Fibroblast of lung (primary cell): ENCODE data around the gene PICALM. TPM values are rescaled to one million over a fixed set of nuclear protein-coding genes. Genes with fewer than 3 reads are reported as not detected.

Source experiments
- DNase-seq, 2 donors: peaks; one replicate each; pipeline versions ENCODE4 v3.0.0 to v3.0.0-alpha.2; 2010; ENCODE audit warnings: low read depth in 2 of 2
- H2AFZ ChIP-seq: 2 replicates; pipeline ENCODE4 v1.5.1; 2012; ENCODE audit warnings: low read length, control low read depth, inconsistent platforms
- H3K27ac ChIP-seq: 2 replicates; pipeline ENCODE4 v1.5.1; 2011; ENCODE audit warnings: low read length, control low read depth; ENCODE audit not compliant: insufficient read depth
- H3K27me3 ChIP-seq: 2 replicates; pipeline ENCODE4 v1.5.1; 2011; ENCODE audit warnings: mild to moderate bottlenecking, low read length; ENCODE audit not compliant: control insufficient read depth, insufficient read depth
- H3K36me3 ChIP-seq: 2 replicates; pipeline ENCODE4 v1.5.1; 2011; ENCODE audit warnings: low read length; ENCODE audit not compliant: control insufficient read depth, insufficient read depth
- H3K4me1 ChIP-seq: 2 replicates; pipeline ENCODE4 v1.5.1; 2011; ENCODE audit warnings: low read length; ENCODE audit not compliant: control insufficient read depth, insufficient read depth; ENCODE audit errors: extremely low read depth
- H3K4me2 ChIP-seq: 2 replicates; pipeline ENCODE4 v1.5.1; 2011; ENCODE audit warnings: low read length, control low read depth; ENCODE audit not compliant: insufficient read depth; ENCODE audit errors: extremely low read depth
- H3K4me3 ChIP-seq, 4 experiments: fragments of 200-600 bp in 1 of 4; sonication (generic) in 1 of 4; replicated peaks in 1 of 4; 2 replicates each; pipeline ENCODE4 v1.5.1; 2011 to 2016; ENCODE audit warnings: low read length in 4 of 4, low read depth in 3 of 4, mild to moderate bottlenecking in 3 of 4, control low read depth in 2 of 4, inconsistent platforms in 1 of 4, mixed read lengths in 1 of 4; ENCODE audit not compliant: insufficient read depth in 1 of 4; ENCODE audit errors: control extremely low read depth in 1 of 4
- H3K79me2 ChIP-seq: 2 replicates; pipeline ENCODE4 v1.5.1; 2012; ENCODE audit warnings: mild to moderate bottlenecking, low read length, inconsistent platforms; ENCODE audit not compliant: control insufficient read depth, insufficient read depth
- H3K9ac ChIP-seq: 2 replicates; pipeline ENCODE4 v1.5.1; 2011; ENCODE audit warnings: mild to moderate bottlenecking, low read length, control low read depth; ENCODE audit not compliant: insufficient read depth
- H3K9me3 ChIP-seq: 2 replicates; pipeline ENCODE4 v1.5.1; 2012; ENCODE audit warnings: low read depth, low read length; ENCODE audit not compliant: control insufficient read depth, insufficient read depth
- H4K20me1 ChIP-seq: 2 replicates; pipeline ENCODE4 v1.5.1; 2011; ENCODE audit warnings: low read length; ENCODE audit not compliant: control insufficient read depth, insufficient read depth; ENCODE audit errors: extremely low read depth
- EZH2 ChIP-seq: IDR thresholded peaks from 2 replicates; pipeline ENCODE4 v1.5.1; 2012; ENCODE audit warnings: low read length, control low read depth, mild to moderate bottlenecking; ENCODE audit errors: missing control alignments
- polyA minus RNA-seq: library from RNA; depleted of rRNA, polyadenylated mRNA; stranded (reverse); fragments of >200 nt; gene quantifications from 2 replicates; pipeline ENCODE4 v1.2.3, GENCODE V29; 2011; ENCODE audit warnings: low replicate concordance
- polyA plus RNA-seq, 2 donors: library from polyadenylated mRNA; depleted of rRNA in 1 of 2; stranded (reverse) in 1 of 2; unstranded in 1 of 2; fragments of >200 nt; gene quantifications; 2 replicates each; pipeline ENCODE4 v1.2.1, GENCODE V29; 2011 to 2012; ENCODE audit warnings: missing spikeins in 1 of 2
- total RNA-seq: library from RNA; depleted of rRNA; stranded (reverse); fragments of >200 nt; gene quantifications from 2 replicates; pipeline ENCODE4 v1.2.1, GENCODE V29; 2014
- TF ChIP-seq, protein P1 (sequence below), 2 donors: IDR thresholded peaks in 1 of 2; conservative IDR thresholded peaks in 1 of 2; 1 replicate in 1 of 2; 2 replicates in 1 of 2; pipeline ENCODE4 v1.5.1; 2011 to 2012; ENCODE audit warnings: low read length in 2 of 2, control low read depth in 1 of 2, inconsistent platforms in 1 of 2, low read depth in 1 of 2, mild to moderate bottlenecking in 1 of 2

Gene PICALM, protein sequence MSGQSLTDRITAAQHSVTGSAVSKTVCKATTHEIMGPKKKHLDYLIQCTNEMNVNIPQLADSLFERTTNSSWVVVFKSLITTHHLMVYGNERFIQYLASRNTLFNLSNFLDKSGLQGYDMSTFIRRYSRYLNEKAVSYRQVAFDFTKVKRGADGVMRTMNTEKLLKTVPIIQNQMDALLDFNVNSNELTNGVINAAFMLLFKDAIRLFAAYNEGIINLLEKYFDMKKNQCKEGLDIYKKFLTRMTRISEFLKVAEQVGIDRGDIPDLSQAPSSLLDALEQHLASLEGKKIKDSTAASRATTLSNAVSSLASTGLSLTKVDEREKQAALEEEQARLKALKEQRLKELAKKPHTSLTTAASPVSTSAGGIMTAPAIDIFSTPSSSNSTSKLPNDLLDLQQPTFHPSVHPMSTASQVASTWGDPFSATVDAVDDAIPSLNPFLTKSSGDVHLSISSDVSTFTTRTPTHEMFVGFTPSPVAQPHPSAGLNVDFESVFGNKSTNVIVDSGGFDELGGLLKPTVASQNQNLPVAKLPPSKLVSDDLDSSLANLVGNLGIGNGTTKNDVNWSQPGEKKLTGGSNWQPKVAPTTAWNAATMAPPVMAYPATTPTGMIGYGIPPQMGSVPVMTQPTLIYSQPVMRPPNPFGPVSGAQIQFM
- total RNA-seq = 263 and 291 TPM in 2 replicates
- 264 and 322 TPM in 2 replicates for polyA plus RNA-seq
- 149 and 165 TPM in 2 replicates for polyA plus RNA-seq (2012)
- 183 and 218 TPM in 2 replicates for polyA minus RNA-seq

DNA sequence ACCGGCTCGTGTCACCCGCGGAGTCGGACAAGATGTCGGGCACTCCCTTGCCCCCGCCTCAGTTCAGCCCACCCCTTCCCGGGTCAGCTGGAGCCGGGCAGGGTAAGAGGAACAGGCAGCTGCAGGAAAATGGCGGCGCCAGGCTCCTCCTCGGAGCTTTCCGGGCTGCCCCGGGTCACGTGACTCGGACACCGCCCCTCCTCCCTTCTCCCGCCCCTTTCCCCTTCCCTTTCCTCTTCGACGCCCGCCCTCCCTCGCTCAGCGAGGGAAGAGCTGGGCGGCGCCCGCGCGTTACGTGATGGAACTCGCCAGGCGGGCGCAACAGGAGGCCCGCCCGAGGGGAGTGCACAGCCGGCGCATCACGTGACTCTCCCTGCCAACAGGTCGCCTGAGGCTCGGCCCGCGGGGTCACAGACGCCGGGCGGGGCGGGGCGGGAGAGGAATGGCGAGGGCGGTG, at the start of gene PICALM:
Gene PICALM, minus strand, starts transcription at position 134 of the 457 bp plus-strand sequence. CDS start 304 bp downstream, outside the sequence.
- H3K27me3 ChIP-seq = no peaks in the 10 kb centered on the region
- H3K79me2 ChIP-seq = peaks cover 49% of the 10 kb centered on the region
- no peaks in the 10 kb centered on the region for H3K36me3 ChIP-seq
- H4K20me1 ChIP-seq = peaks cover 5% of the 10 kb centered on the region
- H2AFZ ChIP-seq = peak within 1 kb of the TSS; percentile 77
- H3K4me2 ChIP-seq = peak within 1 kb of the TSS; percentile 53
- peaks cover 17% of the 10 kb centered on the region for H3K4me1 ChIP-seq
- no peaks in the 10 kb centered on the region for H3K9me3 ChIP-seq
- H3K4me3 ChIP-seq = peak within 1 kb of the TSS; percentile 83 to 97 (median 85)
- TF ChIP-seq, protein P1, sequence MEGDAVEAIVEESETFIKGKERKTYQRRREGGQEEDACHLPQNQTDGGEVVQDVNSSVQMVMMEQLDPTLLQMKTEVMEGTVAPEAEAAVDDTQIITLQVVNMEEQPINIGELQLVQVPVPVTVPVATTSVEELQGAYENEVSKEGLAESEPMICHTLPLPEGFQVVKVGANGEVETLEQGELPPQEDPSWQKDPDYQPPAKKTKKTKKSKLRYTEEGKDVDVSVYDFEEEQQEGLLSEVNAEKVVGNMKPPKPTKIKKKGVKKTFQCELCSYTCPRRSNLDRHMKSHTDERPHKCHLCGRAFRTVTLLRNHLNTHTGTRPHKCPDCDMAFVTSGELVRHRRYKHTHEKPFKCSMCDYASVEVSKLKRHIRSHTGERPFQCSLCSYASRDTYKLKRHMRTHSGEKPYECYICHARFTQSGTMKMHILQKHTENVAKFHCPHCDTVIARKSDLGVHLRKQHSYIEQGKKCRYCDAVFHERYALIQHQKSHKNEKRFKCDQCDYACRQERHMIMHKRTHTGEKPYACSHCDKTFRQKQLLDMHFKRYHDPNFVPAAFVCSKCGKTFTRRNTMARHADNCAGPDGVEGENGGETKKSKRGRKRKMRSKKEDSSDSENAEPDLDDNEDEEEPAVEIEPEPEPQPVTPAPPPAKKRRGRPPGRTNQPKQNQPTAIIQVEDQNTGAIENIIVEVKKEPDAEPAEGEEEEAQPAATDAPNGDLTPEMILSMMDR (conservative IDR thresholded peaks at IDR 0.05 in 1 of 2, IDR thresholded peaks at IDR 0.05 in 1 of 2; ENCODE audit: low read depth in 1 of 2, low read length in 2 of 2) = no peak
- TF ChIP-seq EZH2 = no peak
- H3K9ac ChIP-seq = peak within 1 kb of the TSS; percentile 91
- peak within 1 kb of the TSS; percentile 99 for H3K27ac ChIP-seq
- peak; percentile 98 to 99 for DNase-seq

DNA sequence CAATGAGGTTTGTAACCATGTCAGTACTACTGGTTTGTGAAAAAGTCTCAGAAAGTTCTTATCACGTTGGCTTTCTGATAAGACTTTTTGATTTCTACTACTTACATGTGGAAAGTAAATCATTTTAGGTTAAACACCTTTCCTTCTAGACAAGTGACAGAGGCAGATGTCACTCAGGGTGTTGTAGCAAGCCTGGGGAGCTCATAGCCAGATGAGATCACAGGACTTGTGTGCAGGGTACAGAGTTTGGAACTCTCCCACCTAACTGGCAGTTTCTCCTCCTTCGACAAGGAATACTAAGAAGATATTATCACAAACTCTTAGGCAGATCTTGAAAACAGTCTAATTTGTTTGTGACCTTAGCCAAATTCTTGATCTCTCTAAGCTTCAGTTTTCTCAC, 49.4 kb upstream of the PICALM start:
- H3K9ac ChIP-seq = no peak overlapping the region
- H3K79me2 ChIP-seq = no peaks in the 10 kb centered on the region
- H3K4me1 ChIP-seq = no peaks in the 10 kb centered on the region
- H2AFZ ChIP-seq = no peak overlapping the region
- no peaks in the 10 kb centered on the region for H3K27me3 ChIP-seq
- H3K4me2 ChIP-seq = no peak overlapping the region
- no peak overlapping the region for H3K27ac ChIP-seq
- no peaks in the 10 kb centered on the region for H3K36me3 ChIP-seq
- TF ChIP-seq, protein P1 (conservative IDR thresholded peaks at IDR 0.05 in 1 of 2, IDR thresholded peaks at IDR 0.05 in 1 of 2; ENCODE audit: low read depth in 1 of 2, low read length in 2 of 2) = no peak
- TF ChIP-seq EZH2 = no peak
- no peaks in the 10 kb centered on the region for H4K20me1 ChIP-seq
- DNase-seq = no peak
- no peak overlapping the region for H3K4me3 ChIP-seq
- H3K9me3 ChIP-seq = no peaks in the 10 kb centered on the region

DNA sequence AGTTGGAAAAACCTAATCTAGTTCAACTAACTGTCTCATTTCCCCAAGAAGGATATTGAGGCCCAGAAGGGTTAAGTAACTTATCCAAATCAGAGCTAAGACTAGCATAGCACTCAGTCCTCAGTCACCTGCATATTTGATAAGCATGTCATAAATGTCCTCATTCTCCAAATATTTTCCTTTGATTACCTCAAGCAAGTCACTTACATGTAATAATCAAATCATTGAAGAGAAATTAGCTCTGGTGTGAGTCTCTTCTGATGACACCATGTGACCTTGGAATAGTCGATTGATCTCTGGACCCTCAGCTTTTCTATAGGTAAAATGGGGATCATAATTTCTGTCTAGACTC, 48.8 kb upstream of the PICALM start:
- Histone ChIP-seq H3K79me2 (no peaks in the 10 kb centered on the region), H3K27me3 (no peaks in the 10 kb centered on the region), H3K4me2 (no peak overlapping the region), H3K9me3 (no peaks in the 10 kb centered on the region), H3K36me3 (no peaks in the 10 kb centered on the region), H3K27ac (no peak overlapping the region), H3K4me3 (no peak overlapping the region), H4K20me1 (no peaks in the 10 kb centered on the region), H3K9ac (no peak overlapping the region), H3K4me1 (no peaks in the 10 kb centered on the region), H2AFZ (no peak overlapping the region)
- DNase-seq = peak in 1 of 2 donors; percentile 64
- TF ChIP-seq EZH2 = no peak
- TF ChIP-seq, protein P1 (conservative IDR thresholded peaks at IDR 0.05 in 1 of 2, IDR thresholded peaks at IDR 0.05 in 1 of 2; ENCODE audit: low read depth in 1 of 2, low read length in 2 of 2) = no peak
